Measurements from ENCODE around the gene TAS2R60. TPM values are rescaled to one million over a fixed set of nuclear protein-coding genes. Genes with fewer than 3 reads are reported as not detected.

Gene TAS2R60
- total and polyA plus RNA-seq, 2 donors (not counting 3 experiments of a cell fraction or from before 2014, with no cell fraction given) = not detected

DNA sequence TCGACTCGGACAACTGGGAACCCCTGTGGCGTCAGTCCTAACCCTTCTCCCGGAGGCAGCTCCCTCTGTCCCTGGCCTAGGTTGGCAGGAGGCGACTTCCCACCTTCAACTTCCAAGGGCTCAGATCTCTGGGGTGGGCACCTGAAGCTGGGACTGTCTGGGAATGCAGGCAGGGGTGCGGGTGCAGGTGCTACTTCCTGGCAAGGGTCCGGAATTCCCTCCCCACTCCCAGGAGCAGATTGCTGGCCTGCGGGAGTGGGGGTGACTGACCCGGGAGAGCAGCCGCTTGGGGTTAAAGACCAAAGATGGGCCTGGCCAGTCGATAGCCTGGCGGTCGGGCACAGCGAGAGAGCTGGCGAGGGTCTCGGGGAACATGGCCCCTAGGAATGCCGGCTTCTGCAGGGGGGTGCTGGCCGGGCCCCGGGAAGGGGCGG lies 35.0 kb upstream of the TAS2R60 start:
- no TSS peak for BruUV-seq (replicated peaks)
- H3K9me3 ChIP-seq (replicated peaks; ENCODE audit: control insufficient read depth, insufficient read depth, low read length) = no peaks in the 10 kb centered on the region
- no peaks in the 10 kb centered on the region for H4K20me1 ChIP-seq (replicated peaks; ENCODE audit: control insufficient read depth, extremely low read depth, insufficient read depth, low read length)
- H2AFZ ChIP-seq (ENCODE audit: low read depth, low read length) = no peak overlapping the region
- intact Hi-C loops (cut with micrococcal nuclease) (no loop called here), dilution Hi-C loops (cut with MboI; ENCODE audit: extremely low pct_ligation_motif_present, low sequenced_read_pairs) (no loop called here)
- ChIA-PET CTCF (interaction anchor here (0.8 to 4.7 kb wide), 10 partner anchors 8 to 720 kb away, joined by 3 to 52 read pairs (median 5); no protein-coding TSS in a partner anchor), POLR2A (no interaction called here)
- H3K79me2 ChIP-seq (ENCODE audit: control insufficient read depth, insufficient read depth, low read length) = no peaks in the 10 kb centered on the region
- no peak for DNase-seq (ENCODE audit: low read depth, low spot score)
- no peaks in the 10 kb centered on the region for H3K9me1 ChIP-seq (replicated peaks; ENCODE audit: control insufficient read depth, extremely low read depth, insufficient read depth, low read length)
- H3K27me3 ChIP-seq (ENCODE audit: control insufficient read depth in 2 of 2, insufficient read depth in 2 of 2, low read length in 2 of 2) = no peaks in the 10 kb centered on the region
- no peak overlapping the region for H3K9ac ChIP-seq (replicated peaks; ENCODE audit: extremely low read depth, insufficient read depth, low read length)
- FAIRE-seq = no peak
- H3K27ac ChIP-seq (ENCODE audit: insufficient read depth, low read depth, low read length) = no peak overlapping the region
- no peaks in the 10 kb centered on the region for H3K36me3 ChIP-seq (ENCODE audit: control insufficient read depth in 2 of 2, extremely low read depth in 1 of 2, insufficient read depth in 2 of 2, low read length in 2 of 2)
- TF ChIP-seq MYC (IDR thresholded peaks at IDR 0.05; ENCODE audit: low read depth, low read length) = no peak
- TF ChIP-seq POLR2A (IDR thresholded peaks at IDR 0.05; ENCODE audit: low read depth, low read length) = no peak
- TF ChIP-seq POLR2AphosphoS5 (IDR thresholded peaks at IDR 0.05; ENCODE audit: insufficient read depth, low read depth, low read length) = no peak
- no peak for TF ChIP-seq EZH2 (IDR thresholded peaks at IDR 0.05; ENCODE audit: borderline replicate concordance, low read depth, low read length, severe bottlenecking)
- no peak for TF ChIP-seq FOS (IDR thresholded peaks at IDR 0.05; ENCODE audit: borderline replicate concordance, insufficient read depth, low read length)
- TF ChIP-seq JUN (IDR thresholded peaks at IDR 0.05; ENCODE audit: borderline replicate concordance, insufficient read depth, insufficient read length, low read depth) = no peak
- TF ChIP-seq, protein P1, sequence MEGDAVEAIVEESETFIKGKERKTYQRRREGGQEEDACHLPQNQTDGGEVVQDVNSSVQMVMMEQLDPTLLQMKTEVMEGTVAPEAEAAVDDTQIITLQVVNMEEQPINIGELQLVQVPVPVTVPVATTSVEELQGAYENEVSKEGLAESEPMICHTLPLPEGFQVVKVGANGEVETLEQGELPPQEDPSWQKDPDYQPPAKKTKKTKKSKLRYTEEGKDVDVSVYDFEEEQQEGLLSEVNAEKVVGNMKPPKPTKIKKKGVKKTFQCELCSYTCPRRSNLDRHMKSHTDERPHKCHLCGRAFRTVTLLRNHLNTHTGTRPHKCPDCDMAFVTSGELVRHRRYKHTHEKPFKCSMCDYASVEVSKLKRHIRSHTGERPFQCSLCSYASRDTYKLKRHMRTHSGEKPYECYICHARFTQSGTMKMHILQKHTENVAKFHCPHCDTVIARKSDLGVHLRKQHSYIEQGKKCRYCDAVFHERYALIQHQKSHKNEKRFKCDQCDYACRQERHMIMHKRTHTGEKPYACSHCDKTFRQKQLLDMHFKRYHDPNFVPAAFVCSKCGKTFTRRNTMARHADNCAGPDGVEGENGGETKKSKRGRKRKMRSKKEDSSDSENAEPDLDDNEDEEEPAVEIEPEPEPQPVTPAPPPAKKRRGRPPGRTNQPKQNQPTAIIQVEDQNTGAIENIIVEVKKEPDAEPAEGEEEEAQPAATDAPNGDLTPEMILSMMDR (IDR thresholded peaks at IDR 0.05; ENCODE audit: extremely low read depth in 1 of 2, insufficient read depth in 1 of 2, low read depth in 1 of 2, low read length in 2 of 2) = no peak
- TF ChIP-seq GATA2 (IDR thresholded peaks at IDR 0.05; ENCODE audit: insufficient read depth, insufficient read length, low read depth, low read length) = no peak
- TF ChIP-seq, protein P2, sequence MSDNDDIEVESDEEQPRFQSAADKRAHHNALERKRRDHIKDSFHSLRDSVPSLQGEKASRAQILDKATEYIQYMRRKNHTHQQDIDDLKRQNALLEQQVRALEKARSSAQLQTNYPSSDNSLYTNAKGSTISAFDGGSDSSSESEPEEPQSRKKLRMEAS (IDR thresholded peaks at IDR 0.05; ENCODE audit: insufficient read depth, insufficient read length) = no peak
- no peak overlapping the region for H3K4me3 ChIP-seq (replicated peaks in 1 of 3; ENCODE audit: insufficient read depth in 1 of 3, low read depth in 1 of 3, low read length in 3 of 3)
- no peak overlapping the region for H3K4me2 ChIP-seq (ENCODE audit: insufficient read depth, low read length)
- H3K4me1 ChIP-seq (ENCODE audit: control insufficient read depth, extremely low read depth, insufficient read depth, low read length) = peaks cover 14% of the 10 kb centered on the region
